GM21367 (cell line): ENCODE results near the gene AP1S3.
A peak's percentile ranks its signal among the peaks of the same experiment; 100 is the strongest.

Experiments used
- ATAC-seq: cut with Tn5 transposase; IDR thresholded peaks from one replicate; pipeline ENCODE4 v1.9.1; 2021; ENCODE audit not compliant: unreplicated experiment

Gene AP1S3

GRCh38 chr2:223764796-223765195 is 72.6 kb downstream of the AP1S3 start:
- no peak for ATAC-seq

GRCh38 chr2:223762853-223763252 is 74.5 kb downstream of the AP1S3 start:
- no peak for ATAC-seq

- ATAC-seq = peak; percentile 63
Measured at GRCh38 chr2:223761746-223762145, 75.6 kb downstream of the AP1S3 start.

GRCh38 chr2:223760838-223761502 is 76.4 kb downstream of the AP1S3 start:
- peak; percentile 79 for ATAC-seq

- no peak for ATAC-seq
Measured at GRCh38 chr2:223759569-223760430, 77.6 kb downstream of the AP1S3 start.

GRCh38 chr2:223758131-223758840 is 79.1 kb downstream of the AP1S3 start:
- ATAC-seq = no peak

GRCh38 chr2:223753940-223754339 is 83.4 kb downstream of the AP1S3 start:
- ATAC-seq = no peak

GRCh38 chr2:223751012-223751411 is 86.4 kb downstream of the AP1S3 start:
- no peak for ATAC-seq

GRCh38 chr2:223747392-223748042 is 89.9 kb downstream of the AP1S3 start:
- ATAC-seq = no peak

GRCh38 chr2:223746611-223747010 is 90.8 kb downstream of the AP1S3 start:
- ATAC-seq = no peak

GRCh38 chr2:223744580-223744979 is 92.8 kb downstream of the AP1S3 start:
- ATAC-seq = no peak

- ATAC-seq = no peak
Measured at GRCh38 chr2:223740679-223741078, 96.7 kb downstream of the AP1S3 start.

GRCh38 chr2:223737207-223737606 is 100.2 kb downstream of the AP1S3 start:
- no peak for ATAC-seq

- no peak for ATAC-seq
Measured at GRCh38 chr2:223736488-223736887, 100.9 kb downstream of the AP1S3 start.

GRCh38 chr2:223735659-223736244 is 101.6 kb downstream of the AP1S3 start:
- no peak for ATAC-seq

GRCh38 chr2:223735035-223735640 is 102.2 kb downstream of the AP1S3 start:
- no peak for ATAC-seq

GRCh38 chr2:223734346-223734745 is 103.0 kb downstream of the AP1S3 start:
- no peak for ATAC-seq

GRCh38 chr2:223732346-223732745 is 105.0 kb downstream of the AP1S3 start:
- ATAC-seq = no peak

GRCh38 chr2:223731503-223731902 is 105.9 kb downstream of the AP1S3 start:
- ATAC-seq = no peak

GRCh38 chr2:223729781-223730180 is 107.6 kb downstream of the AP1S3 start:
- no peak for ATAC-seq
